NAMALWA (cell line): ENCODE results near the gene DNM3.

Source experiments
- DNase-seq: peaks from one replicate; pipeline ENCODE4 v3.0.0-alpha.2; 2015; ENCODE audit warnings: low spot score

DNM3 gene

DNA sequence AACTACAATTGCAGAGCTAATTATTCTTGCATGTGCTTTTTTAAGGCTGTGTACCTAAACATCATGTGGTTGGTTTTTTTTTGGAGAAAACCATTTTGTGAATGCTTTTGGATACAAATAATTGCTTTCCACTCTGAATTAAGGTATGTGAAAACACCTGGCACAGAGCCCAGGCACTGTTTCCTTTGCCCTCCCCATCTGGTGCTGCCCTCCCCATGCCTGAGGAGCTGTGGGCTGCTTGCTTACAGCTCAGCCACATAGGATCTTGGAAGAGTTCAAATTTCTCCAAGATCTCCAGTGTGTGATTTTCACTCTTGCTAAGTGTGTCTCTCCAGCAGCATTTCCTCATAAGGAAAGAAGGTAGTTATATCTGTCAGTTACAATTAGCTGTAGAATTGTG is 27.8 kb downstream of the DNM3 start:
- no peak for DNase-seq

DNA sequence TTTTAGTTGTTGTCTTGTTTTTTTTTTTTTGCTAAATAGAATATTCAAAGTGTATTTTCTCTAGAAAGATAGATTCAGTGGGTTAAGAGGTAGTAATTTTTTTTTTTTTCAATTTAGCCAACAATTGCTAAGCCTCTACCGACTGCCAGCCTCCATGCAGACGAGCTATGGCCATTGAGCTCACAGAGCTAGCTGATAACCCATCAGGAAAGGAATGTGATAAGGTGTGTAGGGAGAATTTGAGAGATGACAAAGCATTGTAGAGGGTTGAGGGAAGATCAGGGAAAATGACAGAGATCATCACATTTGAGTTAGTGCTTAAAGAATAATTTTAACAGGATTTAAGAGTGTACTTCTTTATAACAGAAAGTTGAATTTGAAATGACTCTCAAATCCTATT is 30.6 kb downstream of the DNM3 start:
- no peak for DNase-seq

DNA sequence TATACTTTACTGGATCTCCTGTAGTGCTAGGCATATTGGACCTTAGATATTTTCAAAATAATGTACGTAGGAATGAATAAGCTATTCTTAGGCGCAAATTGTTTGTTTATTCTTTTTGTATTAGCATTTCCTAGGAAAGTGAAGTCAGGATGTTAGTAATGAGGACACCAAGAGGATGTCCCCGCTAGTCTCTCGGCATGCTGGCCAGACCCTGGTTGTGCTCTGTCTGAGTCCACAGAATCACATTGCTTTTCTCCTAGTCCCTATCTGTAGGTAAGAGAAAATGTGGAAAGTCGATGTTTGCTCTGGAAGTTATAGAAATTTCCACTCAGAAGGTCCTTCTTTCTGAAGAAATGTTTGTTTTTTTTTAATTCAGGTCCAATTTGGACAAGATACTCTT is 31.1 kb downstream of the DNM3 start:
- no peak for DNase-seq

DNA sequence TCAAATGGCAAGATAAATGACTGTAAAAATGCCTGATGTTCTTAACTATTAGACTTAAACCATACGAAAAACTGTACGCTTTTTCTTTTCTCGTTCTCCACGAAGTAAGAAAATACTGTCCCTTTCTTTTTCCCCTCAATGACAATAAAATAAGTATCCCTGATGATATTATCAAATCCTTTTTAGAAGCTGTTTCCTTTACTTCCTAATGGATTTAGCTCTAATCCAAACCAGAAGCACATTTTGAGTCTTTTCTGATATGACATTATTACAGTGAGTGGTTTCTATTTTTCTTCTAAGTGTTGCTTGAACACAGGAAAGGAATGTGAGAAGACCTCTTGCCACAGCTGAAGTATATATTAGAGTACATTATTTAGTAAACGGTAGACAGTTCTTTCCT is 32.4 kb downstream of the DNM3 start:
- DNase-seq = no peak

DNA sequence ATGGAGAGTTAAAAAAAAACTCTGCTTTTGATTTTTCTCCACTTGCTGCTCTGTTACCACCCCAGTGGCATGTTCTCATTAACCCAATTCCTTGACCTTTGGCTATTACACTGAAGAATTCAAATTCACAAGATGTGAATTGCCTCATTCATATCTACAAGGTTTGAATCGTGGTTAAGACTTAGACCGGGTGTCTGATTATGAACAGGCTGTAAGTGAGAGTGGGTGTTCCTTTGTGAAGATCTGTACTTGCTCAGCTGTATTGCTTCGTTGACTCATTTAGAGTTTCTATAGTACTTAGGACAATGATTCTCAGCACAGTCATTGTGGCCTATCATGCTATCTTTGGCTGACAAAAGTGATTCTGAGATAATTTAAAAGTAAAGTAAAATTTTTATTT is 36.4 kb downstream of the DNM3 start:
- no peak for DNase-seq

DNA sequence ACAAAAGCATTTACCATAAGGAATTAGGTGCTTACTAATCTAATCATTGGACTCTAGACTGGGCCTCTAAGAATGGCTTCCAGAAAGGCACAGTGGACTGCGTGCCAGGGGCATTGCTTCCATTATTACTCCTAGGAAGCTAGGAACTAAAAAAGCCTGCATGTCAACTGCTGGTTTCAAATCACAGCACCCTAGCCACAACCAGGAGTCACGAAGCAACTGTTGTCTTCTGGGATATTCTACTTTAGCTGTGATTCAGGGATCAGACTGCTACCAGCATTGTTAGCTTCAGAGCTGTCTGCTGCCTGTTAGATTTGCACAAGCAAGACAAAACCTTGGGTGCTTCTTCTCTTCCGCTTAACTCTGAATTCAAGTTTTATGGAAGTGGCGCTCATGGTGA is 38.3 kb downstream of the DNM3 start:
- no peak for DNase-seq

DNA sequence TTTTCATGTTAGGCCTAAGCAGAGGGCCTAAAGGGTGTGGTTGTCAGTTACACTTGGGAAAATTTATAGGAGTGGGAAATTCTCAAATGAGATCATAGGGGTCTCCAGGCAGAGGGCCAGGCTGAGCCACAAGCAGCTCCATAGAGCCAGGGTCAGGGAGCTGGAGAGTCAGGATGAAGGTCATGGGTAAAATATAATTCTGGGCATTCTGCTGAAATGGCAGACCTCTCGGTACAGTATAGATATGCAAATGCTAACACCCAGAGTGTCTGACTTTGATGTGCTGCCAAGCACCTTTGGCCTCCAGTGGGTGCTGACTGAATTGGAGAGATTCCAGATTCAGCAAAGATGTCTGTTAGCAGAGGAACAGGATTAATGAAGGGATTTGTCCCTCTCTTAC is 40.1 kb downstream of the DNM3 start:
- DNase-seq = no peak

DNA sequence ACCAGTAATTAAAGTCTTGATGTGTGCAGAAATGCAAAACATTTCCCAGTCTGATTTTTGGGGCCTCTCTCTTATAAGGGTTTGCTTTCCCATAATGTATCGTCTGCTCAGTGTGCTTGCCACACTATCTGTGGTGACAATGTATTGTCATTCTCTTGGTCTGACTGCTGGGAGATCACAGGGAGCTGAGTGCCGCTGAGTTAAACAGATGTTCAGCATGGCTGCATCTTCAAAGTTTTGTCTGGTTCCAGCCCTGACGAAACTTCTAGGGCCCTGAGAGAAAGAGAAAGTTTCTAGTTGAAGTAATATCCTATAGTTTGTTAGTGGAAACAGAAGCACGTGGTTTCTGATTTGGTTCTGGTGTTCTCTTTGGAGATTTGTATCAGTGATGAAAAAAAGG is 42.6 kb downstream of the DNM3 start:
- DNase-seq = no peak

DNA sequence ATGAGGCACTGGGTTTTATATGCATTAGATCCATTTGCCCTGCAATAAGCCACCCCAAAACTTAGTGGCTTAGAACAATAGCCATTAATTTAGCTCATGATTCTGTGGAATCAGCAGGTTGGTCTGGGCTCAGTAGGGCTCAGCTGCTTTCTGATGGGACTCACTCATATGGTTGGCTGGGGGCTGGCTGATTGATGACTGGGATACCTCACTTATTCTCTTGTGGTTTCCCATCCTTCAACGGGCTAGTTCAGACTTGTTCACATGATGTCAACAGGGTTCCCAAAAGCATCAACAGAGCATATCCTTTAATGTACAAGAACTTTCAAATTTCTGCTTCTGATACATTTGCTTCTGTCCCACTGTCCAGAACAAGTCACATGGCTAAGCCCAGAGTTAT is 43.2 kb downstream of the DNM3 start:
- no peak for DNase-seq

DNA sequence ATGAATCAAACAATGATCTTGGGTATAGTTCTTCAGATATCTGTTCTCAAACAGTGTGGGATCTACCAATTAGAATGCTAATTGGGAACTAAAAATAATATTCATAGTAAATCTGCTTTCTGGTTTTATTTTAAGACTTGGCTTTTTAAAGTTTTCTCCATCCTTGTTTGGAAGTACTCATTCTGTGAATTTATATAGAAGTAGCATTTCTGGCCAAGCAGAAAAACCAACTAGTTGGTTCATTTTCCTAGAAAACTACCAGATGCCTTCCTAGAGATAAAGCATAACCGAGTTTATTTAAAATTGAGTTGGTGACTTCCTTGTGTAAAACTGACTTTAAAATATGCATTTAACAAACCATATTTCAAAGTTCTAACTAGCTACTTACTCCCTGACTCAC is 48.8 kb downstream of the DNM3 start:
- no peak for DNase-seq

DNA sequence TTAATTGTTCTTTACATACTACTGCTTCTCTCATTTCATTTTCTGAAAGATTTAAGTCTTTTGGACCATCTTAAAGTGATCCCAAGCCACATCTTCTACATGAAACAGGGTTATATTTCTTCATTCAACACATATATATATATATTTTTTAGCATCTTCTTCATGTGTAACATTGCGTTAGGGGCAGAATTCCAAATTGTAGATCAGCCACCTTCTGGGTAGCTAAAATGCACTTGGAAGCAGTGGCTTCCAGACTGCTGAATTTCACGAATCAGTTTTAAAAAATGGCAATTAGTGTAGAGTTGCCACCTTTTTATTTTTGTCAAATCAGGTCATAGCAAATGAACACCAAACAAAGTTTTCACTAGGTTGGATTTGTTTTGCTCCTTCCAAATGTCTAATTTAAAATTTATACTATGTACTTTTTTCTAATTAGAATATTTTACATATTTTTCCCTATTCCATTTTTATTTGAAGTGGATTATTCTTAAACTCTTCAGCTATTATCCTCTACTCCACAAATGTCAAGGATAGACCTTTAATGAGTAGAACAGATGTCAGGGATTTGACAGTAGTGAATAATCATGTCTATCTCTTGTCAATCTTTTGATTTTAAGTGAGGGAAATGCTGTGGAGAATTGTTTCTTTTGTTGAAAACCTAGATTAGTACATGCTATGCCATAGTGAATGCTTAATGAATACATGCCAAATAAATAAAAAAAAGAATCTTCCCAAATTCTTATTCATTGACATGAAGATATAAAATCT is 55.8 kb downstream of the DNM3 start:
- DNase-seq = no peak

DNA sequence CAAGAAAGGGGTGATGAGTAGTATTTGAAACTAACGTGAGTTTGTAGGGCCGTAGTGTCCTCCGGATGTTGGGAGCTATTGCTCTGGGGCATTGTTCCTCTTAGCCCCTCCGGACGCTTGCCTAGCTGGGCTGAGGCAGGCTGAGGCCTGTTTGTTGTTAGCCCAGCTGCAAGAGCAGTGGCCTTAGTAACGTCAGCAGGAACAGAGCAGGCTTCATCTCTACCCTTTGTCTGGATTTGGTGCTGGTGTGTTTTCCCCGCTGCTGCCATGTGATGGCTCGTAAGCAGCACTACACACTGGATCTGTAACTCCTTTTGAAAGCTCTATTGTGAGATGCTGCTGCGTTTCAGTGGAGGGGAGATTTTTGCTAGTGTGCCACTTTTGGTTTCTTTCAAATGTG is 57.6 kb downstream of the DNM3 start:
- no peak for DNase-seq

DNA sequence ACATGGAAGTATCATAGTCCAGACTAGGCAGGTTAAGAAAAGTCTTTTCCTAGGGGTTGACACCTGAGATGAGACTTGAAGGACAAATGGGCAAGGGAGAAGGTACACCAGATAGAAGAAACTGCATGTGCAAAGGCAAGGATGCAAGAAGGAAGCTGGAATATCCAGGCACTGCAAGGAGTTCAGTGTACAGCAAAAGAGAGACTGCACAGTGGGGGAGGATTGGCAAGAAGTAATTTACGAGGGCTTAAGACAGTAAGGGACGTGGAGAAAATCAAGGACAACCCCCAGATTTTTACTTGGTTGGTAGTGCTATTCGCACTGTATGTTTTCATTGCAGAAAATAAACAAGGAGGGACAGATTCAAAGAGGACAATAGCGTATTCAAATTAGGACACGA is 58.5 kb downstream of the DNM3 start:
- no peak for DNase-seq

DNA sequence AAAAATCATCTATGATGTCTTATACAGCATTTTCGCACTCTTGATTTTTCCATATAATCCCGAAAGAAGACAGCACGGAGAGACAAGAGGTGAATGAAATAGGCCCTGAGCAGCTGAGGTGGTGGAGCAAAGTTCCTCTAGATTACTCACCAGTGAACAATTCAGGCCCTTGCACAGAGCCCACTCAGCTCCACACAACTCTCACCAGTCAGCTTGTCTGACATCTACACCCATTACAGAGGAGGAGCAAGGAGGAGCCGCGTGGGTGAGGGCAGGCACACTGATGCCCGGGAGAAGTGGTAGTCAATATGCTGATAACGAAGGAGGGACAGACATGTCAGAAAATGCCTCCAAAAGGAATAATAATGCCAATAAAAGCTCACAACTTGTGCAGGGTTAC is 59.9 kb downstream of the DNM3 start:
- no peak for DNase-seq

DNA sequence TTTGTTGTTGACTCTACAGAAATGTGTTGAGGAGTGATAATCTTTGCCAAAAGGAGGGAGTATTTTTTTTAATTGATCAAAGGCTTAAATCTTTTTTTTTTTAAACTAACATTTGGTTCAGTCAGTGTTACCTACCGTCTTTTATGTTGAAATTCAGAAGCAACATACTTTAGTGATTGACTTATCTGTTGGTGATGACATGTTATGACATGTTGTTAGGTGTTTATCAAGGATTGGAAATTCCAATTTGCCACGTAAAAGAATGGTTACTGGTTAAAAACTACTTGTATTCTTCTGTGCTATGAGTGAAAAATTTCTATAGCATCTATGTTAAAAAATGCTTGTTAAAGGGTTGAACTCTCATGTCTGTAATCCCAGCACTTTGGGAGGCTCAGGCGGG is 61.2 kb downstream of the DNM3 start:
- no peak for DNase-seq

DNA sequence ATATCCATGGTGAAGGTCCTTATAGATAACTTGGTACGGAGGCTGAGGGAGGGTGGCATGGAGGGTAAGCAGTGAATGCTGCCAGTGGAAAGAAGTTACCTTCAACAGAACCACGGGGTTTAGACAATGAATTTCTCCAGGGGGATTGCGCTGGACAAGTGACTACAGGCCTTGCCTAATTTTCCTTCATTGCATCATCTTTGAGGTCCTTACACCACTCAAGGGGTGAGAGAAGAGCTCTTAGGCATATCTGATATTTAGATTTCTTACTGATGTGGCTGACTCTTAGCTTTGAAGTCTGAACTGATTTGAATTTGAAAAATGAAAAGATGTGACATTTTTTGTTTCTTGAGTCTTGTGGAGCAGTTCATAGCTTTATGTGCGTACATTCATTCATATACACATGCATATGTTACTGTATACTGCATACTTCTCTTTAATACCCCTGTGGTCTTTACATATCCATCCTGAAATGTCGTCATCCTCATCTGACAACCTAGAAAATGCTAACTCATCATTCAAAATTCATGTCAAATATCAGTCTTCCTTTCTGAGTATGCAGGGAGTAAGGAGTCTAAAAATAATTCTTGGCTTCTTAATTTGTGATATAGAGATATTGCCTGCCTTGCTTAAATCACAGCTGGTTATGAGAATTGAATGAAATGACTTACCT is 63.6 kb downstream of the DNM3 start:
- no peak for DNase-seq

DNA sequence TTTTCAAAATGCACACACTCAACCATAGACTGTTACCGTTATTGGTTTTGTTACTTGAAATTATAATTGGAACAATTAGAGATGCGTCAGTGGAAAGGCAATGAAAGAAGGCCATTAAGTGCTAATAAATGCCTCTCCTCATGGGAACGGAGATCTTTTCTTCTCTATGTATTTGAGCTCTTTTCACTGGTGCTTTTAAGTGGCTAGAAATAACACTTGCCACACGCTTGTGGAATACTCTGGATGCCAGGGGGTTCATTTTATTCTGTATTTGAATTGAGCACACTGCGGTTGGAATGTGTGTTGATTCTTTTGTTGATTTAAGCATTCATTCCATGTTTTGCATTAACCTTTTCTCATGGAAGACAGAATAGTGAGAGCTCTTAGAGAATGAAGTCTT is 68.4 kb downstream of the DNM3 start:
- DNase-seq = no peak

DNA sequence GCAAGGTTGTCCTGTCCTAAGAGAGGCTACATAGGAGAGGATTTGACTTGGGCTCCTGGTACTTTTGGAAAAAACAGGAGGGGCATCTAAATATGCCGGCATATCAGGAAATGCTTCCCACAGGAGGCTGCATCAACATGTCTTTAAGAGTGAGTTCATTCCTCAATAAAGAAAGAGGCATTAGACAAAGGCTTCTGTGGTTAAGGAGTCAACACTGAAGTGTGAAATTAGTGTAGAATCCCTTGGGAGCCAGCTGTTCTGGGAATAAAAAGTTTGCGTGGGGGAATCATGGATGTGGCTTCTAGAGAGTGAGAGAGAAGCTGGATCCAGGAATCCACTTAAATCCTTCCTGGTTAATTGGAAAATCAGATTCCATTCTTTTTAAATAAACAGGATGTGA is 69.5 kb downstream of the DNM3 start:
- DNase-seq = no peak

DNA sequence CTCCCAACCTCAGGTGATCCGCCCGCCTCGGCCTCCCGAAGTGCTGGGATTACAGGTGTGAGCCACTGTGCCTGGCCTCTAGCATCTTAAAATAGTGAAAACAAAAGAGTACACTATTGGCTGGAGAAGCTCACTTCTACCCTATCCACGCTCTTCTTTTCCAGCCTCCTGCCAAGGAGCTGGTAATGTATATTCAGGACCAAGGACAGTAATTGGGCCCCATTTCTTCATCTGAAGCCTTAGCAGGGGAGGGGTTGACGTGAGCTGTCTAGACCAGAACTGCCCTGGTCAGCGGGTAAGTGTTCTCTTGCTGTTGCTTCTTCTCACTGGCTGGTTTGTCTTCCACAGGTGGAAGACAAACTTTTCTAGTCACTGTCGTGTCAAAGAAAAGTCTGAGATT is 70.2 kb downstream of the DNM3 start:
- DNase-seq = no peak

DNA sequence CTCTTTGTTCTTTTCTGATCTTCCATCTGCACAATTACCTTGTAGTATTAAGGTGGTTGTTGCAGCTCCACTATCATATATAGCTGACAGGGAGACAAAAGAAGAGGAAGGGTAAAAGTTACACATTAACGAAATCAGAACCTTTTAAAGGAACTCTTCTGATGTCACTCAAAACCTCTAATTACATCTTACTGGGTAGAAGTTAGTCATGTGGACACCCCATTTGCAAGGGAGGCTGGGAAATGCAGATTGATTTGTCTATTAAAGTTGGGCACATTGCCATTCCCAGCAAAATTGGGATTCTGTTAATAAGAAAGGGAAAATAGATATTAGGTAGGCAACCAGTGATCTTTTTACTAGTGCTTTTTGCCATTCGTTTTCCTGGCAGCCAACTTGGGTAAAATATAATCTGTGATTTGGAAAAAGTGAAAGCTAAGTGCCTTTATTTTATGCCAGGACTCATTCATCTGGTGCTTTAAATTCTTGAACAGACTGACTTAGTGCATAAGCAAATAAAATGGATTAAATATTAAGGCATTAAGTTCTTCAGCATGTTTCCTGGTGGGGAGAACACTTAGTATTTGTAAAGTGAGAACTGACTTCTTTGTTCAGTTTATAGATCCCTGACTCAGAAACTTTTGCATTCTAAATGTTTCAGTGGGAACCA is 71.3 kb downstream of the DNM3 start:
- DNase-seq = no peak

DNA sequence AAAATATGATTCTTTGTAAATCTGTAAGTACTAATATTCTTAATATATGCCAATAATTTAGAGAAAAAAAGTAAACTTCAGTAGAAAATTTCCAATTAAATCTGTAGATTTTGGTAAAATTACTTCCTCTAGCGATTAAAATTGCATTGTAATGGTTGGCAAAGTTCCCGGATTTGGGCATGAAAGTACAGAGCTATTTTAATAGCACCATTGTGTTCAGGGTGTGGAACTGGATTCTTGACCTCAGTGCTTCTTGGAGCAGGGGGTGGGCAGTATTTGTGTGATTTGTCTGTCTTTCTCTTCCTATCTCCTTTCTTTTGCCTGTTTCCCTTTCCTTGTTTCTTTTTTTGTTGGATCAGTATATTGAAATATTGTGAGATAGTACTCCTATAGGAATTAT is 72.1 kb downstream of the DNM3 start:
- no peak for DNase-seq

DNA sequence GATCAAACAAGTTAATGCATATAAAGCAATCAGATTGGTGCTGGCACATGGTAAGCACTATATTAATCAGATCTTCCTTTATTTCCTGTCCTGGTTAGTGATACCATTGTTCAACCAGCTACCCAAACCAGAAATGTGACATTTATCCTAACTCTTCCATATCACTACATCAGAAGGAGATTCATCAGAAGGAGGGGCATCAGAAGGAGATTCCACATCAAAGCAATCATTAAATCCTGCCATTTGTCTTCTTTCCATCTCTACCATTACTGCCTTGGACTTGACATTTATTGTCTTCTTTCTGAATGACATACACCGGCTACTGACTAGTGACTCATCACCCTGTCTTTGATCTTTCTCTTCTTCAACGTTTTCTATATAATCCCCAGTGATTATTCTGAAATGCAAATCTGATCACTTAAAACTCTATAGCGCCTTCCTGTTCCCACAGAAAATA is 75.0 kb downstream of the DNM3 start:
- no peak for DNase-seq

DNA sequence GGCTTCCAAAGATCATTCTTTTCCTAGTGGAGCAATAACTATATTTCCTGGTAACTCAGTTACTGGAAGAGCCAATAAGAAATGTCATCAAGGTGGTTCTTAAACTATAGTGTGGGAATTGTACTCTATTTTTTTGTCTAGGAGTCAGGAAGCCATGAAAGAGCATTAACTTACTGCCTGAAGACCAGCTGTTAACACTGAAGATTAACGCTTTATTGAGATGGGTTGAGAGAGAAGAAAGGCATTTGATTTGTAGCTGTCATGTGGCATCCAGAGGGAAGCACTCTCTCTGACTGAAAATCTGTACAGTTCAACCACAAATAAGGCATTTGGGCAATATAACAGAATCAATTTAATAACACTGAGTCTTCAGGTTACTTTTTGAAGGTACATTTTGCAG is 76.0 kb downstream of the DNM3 start:
- no peak for DNase-seq
